Suprapubic skin (tissue), 4 donors: ENCODE measurements around the gene HIRIP3. TPM values are rescaled to one million over a fixed set of nuclear protein-coding genes. Genes with fewer than 3 reads are reported as not detected.

Experiments used
- DNase-seq, 2 donors: peaks; one replicate each; pipeline ENCODE4 v3.0.0-alpha.2; 2019; ENCODE audit warnings: low spot score in 2 of 2
- H3K27ac ChIP-seq: fragments of 200-600 bp; sonication (generic); one replicate; pipeline ENCODE4 v1.5.1; 2019
- H3K27me3 ChIP-seq: fragments of 200-600 bp; sonication (generic); one replicate; pipeline ENCODE4 v1.5.1; 2019
- H3K36me3 ChIP-seq: fragments of 200-600 bp; sonication (generic); one replicate; pipeline ENCODE4 v1.5.1; 2019
- H3K4me1 ChIP-seq: fragments of 200-600 bp; sonication (generic); one replicate; pipeline ENCODE4 v1.5.1; 2019
- H3K4me3 ChIP-seq: fragments of 200-600 bp; sonication (generic); one replicate; pipeline ENCODE4 v1.5.1; 2019; ENCODE audit warnings: mild to moderate bottlenecking
- H3K9me3 ChIP-seq: fragments of 200-600 bp; sonication (generic); one replicate; pipeline ENCODE4 v1.5.1; 2019
- EP300 ChIP-seq: sonication (generic); formaldehyde crosslinking; IDR thresholded peaks from one replicate; pipeline ENCODE4 v1.6.1; 2017; ENCODE audit warnings: antibody characterized with exemption
- POLR2A ChIP-seq, 2 donors: fragments of 450-650 bp; IDR thresholded peaks; one replicate each; pipeline ENCODE4 v1.6.1; 2017; ENCODE audit warnings: antibody characterized with exemption in 2 of 2, mild to moderate bottlenecking in 2 of 2, moderate library complexity in 2 of 2
- POLR2AphosphoS5 ChIP-seq, 3 donors: sonication (generic); formaldehyde crosslinking; IDR thresholded peaks; one replicate each; pipeline ENCODE4 v1.6.1; 2017; ENCODE audit warnings: antibody characterized with exemption in 3 of 3
- WGBS: methylation state at CpG from one replicate; pipeline ENCODE4 v1.1.5; 2018; 5-methylcytosine and 5-hydroxymethylcytosine counted together
- total RNA-seq, 4 donors: library from RNA; depleted of rRNA; stranded (reverse); fragments of >200 nt; gene quantifications; one replicate each; pipeline ENCODE4 v1.1.0, GENCODE V29; 2016
- TF ChIP-seq, protein P1 (sequence below), 2 donors: fragments of 200-600 bp in 1 of 2; fragments of 450-650 bp in 1 of 2; sonication (generic) in 1 of 2; IDR thresholded peaks; one replicate each; pipeline ENCODE4 v1.5.1; 2016 to 2019; ENCODE audit warnings: antibody characterized with exemption in 2 of 2, mild to moderate bottlenecking in 1 of 2, moderate library complexity in 1 of 2

HIRIP3 gene
- total RNA-seq, 4 donors from 2014 or later, result 14.6 to 29.3 (median 21.7) TPM

DNA sequence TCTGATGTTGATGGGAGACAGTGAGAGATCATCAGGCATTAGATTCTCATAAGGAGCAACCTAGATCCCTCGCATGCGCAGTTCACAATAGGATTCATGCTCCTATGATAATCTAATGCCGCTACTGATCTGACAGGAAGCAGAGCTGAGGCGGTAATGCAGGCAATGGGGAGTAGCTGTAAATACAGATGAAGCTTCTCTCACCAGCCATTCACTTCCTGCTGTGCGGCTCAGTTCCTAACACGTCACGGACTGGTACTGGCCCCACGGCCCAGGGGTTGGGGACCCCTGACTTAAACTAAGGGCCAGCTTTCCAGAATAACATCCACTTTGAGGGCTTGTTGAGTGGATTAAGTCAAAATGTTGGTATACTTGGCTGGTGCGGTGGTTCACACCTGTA lies 36.1 kb downstream of the HIRIP3 start:
- no peak for TF ChIP-seq POLR2AphosphoS5 (IDR thresholded peaks at IDR 0.05)
- TF ChIP-seq, protein P1, sequence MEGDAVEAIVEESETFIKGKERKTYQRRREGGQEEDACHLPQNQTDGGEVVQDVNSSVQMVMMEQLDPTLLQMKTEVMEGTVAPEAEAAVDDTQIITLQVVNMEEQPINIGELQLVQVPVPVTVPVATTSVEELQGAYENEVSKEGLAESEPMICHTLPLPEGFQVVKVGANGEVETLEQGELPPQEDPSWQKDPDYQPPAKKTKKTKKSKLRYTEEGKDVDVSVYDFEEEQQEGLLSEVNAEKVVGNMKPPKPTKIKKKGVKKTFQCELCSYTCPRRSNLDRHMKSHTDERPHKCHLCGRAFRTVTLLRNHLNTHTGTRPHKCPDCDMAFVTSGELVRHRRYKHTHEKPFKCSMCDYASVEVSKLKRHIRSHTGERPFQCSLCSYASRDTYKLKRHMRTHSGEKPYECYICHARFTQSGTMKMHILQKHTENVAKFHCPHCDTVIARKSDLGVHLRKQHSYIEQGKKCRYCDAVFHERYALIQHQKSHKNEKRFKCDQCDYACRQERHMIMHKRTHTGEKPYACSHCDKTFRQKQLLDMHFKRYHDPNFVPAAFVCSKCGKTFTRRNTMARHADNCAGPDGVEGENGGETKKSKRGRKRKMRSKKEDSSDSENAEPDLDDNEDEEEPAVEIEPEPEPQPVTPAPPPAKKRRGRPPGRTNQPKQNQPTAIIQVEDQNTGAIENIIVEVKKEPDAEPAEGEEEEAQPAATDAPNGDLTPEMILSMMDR (IDR thresholded peaks at IDR 0.05), result no peak
- TF ChIP-seq EP300, result no peak
- TF ChIP-seq POLR2A (IDR thresholded peaks at IDR 0.05), result no peak
- Histone ChIP-seq H3K27me3 (no peaks in the 10 kb centered on the region), H3K4me1 (peaks cover 12% of the 10 kb centered on the region), H3K4me3 (no peak overlapping the region), H3K9me3 (no peaks in the 10 kb centered on the region), H3K36me3 (no peaks in the 10 kb centered on the region), H3K27ac (no peak overlapping the region)
- DNase-seq, result no peak
- 92% methylated on average over 8 of the region's 9 CpGs for WGBS

DNA sequence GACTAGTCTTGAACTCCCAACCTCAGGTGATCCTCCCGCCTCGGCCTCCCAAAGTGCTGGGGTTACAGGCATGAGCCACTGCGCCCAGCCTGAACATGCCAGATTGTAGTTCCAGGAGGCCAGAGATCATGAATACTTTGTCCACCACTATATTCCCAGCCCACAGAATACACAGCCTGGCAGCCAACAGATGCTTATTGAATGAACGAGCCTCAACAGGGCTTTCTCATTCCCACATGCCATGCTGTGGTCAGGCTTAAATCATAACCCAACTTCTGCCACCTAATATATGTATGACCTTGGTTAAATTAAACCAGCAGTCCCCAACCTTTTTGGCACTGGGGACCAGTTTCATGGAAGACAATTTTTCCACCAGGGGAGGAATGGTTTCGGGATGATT lies 36.7 kb downstream of the HIRIP3 start:
- TF ChIP-seq POLR2AphosphoS5 (IDR thresholded peaks at IDR 0.05) (no peak), POLR2A (IDR thresholded peaks at IDR 0.05) (no peak), EP300 (no peak)
- TF ChIP-seq, protein P1 (IDR thresholded peaks at IDR 0.05), result no peak
- no peak overlapping the region for H3K27ac ChIP-seq
- peaks cover 12% of the 10 kb centered on the region for H3K4me1 ChIP-seq
- no peaks in the 10 kb centered on the region for H3K36me3 ChIP-seq
- no peak overlapping the region for H3K4me3 ChIP-seq
- 90% methylated on average over 5 of the region's 5 CpGs for WGBS
- no peaks in the 10 kb centered on the region for H3K9me3 ChIP-seq
- no peak for DNase-seq
- no peaks in the 10 kb centered on the region for H3K27me3 ChIP-seq

DNA sequence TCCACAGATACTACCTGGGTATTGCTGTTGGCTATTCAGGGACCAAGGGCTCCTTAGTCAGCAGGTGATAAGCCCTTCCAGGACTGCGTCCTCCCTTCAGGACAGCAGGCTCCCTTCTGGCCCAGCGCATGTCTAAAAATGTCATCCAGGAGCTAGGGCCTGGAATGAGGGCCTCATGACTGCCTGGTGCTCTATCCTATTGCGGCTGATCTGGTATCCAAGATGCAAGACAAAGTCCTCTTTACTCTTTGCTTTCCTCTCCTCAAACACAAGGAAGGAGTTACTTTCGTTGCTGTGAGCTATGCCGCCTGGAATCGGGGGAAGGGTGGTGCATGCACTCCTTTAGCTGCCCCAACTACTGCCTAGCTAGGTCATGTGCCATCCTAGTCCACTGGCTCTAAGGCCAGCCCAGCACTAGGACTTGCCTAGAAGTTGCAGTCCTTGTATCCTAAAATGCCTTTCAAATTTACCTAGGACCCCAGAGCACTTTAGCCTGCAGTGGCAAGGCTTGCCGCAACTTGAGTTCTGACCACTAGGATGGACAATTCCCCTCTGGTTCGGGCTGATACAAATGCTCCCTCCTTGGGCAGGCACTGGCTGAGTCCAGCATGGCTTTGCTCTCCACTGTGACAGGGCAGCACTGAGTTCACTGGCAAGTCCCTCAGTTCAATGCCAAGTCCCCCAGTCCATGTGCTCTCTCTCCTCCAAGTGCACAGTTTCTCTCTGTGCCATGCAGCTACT lies 43.6 kb downstream of the HIRIP3 start:
- H3K27me3 ChIP-seq, result no peaks in the 10 kb centered on the region
- no peaks in the 10 kb centered on the region for H3K4me1 ChIP-seq
- H3K4me3 ChIP-seq, result no peak overlapping the region
- TF ChIP-seq EP300 (no peak), POLR2AphosphoS5 (IDR thresholded peaks at IDR 0.05) (no peak), POLR2A (IDR thresholded peaks at IDR 0.05) (no peak)
- TF ChIP-seq, protein P1 (IDR thresholded peaks at IDR 0.05), result no peak
- H3K27ac ChIP-seq, result no peak overlapping the region
- H3K36me3 ChIP-seq, result no peaks in the 10 kb centered on the region
- no peaks in the 10 kb centered on the region for H3K9me3 ChIP-seq
- no peak for DNase-seq
- WGBS, result 89% methylated on average over 6 of the region's 8 CpGs

DNA sequence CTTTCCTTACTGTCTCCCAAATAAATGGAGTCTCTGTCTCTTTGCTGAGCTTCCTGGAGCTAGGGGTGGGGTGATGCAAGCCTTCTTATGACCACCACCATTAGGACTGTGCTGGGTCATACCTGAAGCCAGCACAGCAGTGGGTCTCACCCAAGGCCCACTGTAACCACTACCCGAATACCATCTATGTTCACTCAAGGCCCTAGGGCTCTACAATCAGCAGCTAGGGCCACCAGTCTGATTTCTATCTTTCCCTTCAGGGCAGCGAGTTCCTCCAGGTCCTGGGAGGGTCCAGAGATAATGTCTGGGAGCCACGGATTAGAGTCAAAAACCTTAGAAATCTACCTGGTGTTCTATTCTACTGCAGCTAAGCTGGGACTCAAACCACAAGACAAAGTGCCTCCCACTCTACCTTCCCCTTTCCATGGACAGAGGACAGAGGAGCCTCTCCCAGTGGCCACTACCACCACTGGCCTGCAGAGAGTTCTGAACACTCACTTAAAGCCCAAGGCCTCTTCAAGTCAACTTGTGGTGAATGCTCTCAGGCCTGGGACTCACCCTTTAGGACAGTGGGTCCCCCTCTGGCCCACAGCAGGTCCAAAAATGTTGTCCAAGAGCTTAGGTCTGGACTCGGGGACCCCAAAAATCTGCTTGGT lies 44.5 kb downstream of the HIRIP3 start:
- no peaks in the 10 kb centered on the region for H3K27me3 ChIP-seq
- 90% methylated on average over 4 of the region's 4 CpGs for WGBS
- no peaks in the 10 kb centered on the region for H3K4me1 ChIP-seq
- no peak overlapping the region for H3K4me3 ChIP-seq
- H3K9me3 ChIP-seq, result no peaks in the 10 kb centered on the region
- DNase-seq, result no peak
- no peak overlapping the region for H3K27ac ChIP-seq
- no peaks in the 10 kb centered on the region for H3K36me3 ChIP-seq
- TF ChIP-seq POLR2A (IDR thresholded peaks at IDR 0.05) (no peak), POLR2AphosphoS5 (IDR thresholded peaks at IDR 0.05) (no peak)

DNA sequence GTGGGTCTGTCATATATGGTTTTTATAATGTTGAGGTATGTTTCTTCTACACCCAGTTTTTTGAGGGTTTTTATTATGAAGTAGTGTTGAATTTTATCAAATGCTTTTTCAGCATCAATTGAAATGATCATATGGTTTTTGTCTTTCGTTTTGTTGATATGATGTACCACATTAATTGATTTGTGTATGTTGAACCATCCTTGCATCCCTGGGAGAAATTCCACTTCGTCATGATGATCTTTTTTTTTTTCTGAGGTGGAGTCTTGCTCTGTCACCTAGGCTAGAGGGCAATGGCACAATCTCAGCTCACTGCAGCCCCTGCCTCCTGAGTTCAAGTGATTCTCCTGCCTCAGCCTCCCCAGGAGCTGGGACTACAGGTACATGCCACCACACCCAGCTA lies 47.5 kb downstream of the HIRIP3 start:
- H3K27ac ChIP-seq, result no peak overlapping the region
- DNase-seq, result no peak
- no peaks in the 10 kb centered on the region for H3K9me3 ChIP-seq
- no peak overlapping the region for H3K4me3 ChIP-seq
- 87% methylated on average over 2 of the region's 2 CpGs for WGBS
- TF ChIP-seq EP300, result no peak
- TF ChIP-seq POLR2AphosphoS5 (IDR thresholded peaks at IDR 0.05), result no peak
- TF ChIP-seq POLR2A (IDR thresholded peaks at IDR 0.05), result no peak
- TF ChIP-seq, protein P1 (IDR thresholded peaks at IDR 0.05), result no peak
- no peaks in the 10 kb centered on the region for H3K36me3 ChIP-seq
- no peaks in the 10 kb centered on the region for H3K27me3 ChIP-seq
- peaks cover 10% of the 10 kb centered on the region for H3K4me1 ChIP-seq
